Lung microvascular endothelial cell (primary cell): ENCODE measurements around the gene LSM5. TPM values are rescaled to one million over a fixed set of nuclear protein-coding genes. Genes with fewer than 3 reads are reported as not detected.

ENCODE experiments used
- DNase-seq, 2 donors: peaks; one replicate each; pipeline versions ENCODE4 v3.0.0 to v3.0.0-alpha.2; 2010; ENCODE audit warnings: low read depth in 2 of 2
- total RNA-seq: library from RNA; depleted of rRNA; stranded (reverse); fragments of >200 nt; gene quantifications from 2 replicates; pipeline ENCODE4 v1.2.1, GENCODE V29; 2014

LSM5 gene
- 13.9 and 21.4 TPM in 2 replicates for total RNA-seq

- DNase-seq, result peak; percentile 96
Observed at GRCh38 chr7:32490127-32490796, at the start of gene LSM5. Gene LSM5, minus strand, starts transcription at chr7:32490380. Its CDS starts 15 bp downstream, at chr7:32490365.

- DNase-seq, result no peak
Observed at GRCh38 chr7:32539366-32539765, 49.2 kb upstream of the LSM5 start.

DNA sequence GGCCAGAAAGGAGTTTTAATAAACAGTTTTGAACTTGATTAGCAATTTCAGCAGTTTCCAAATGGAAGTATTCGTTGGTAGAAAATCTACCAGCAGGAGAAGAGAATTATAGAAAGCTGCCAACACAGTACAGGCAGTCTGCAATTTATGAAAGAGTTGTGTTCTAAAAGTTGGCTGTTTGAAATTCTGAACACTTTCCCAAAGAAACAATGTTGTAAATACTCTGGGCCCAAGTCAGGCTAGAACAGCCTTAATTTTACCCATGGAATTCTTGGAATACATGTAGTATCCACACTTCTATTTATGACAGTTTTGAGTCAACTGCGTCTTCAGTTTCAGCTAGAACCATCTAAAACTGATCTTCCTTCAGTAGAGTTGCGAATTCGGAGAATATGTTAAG is 47.6 kb upstream of the LSM5 start:
- DNase-seq, result no peak

DNA sequence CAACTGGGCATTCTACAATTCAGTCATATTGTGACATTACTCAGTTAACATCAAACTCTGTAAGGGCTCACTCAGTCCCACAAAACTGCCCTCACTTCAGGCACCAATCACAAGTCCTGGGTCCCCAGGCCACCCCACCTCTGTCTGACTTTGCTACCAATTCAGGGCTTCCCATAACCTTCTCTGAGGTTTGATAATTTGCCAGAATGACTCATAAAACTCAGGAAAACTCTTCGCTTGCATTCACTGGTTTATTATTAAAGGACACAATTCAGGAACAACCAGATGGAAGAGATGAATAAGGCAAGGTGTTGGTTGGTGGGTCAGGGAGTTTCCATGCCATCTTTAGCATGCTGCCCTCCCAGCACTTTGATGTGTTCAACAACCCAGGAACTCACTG is 46.4 kb upstream of the LSM5 start:
- peak; percentile 84 for DNase-seq

DNA sequence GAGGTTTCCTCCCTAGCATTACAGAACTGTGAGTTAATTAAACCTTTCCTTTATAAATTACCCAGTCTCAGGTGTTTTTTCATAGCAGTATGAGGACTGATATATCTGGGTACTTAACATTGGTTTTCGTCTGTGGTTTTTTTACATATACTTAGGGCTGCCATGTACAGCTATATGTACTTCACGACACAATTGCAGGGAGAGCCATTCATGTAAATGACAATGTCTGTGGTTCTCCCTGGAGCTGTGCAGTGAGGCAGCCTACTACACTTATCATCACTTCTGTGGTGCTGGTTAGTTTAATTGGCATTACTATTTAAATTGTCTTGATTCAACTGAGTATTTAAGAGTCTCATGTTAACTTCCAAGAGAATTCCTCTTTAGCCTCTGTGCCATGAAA is 45.8 kb upstream of the LSM5 start:
- no peak for DNase-seq

- DNase-seq, result no peak
Observed at GRCh38 chr7:32535162-32535702, 45.1 kb upstream of the LSM5 start.

DNA sequence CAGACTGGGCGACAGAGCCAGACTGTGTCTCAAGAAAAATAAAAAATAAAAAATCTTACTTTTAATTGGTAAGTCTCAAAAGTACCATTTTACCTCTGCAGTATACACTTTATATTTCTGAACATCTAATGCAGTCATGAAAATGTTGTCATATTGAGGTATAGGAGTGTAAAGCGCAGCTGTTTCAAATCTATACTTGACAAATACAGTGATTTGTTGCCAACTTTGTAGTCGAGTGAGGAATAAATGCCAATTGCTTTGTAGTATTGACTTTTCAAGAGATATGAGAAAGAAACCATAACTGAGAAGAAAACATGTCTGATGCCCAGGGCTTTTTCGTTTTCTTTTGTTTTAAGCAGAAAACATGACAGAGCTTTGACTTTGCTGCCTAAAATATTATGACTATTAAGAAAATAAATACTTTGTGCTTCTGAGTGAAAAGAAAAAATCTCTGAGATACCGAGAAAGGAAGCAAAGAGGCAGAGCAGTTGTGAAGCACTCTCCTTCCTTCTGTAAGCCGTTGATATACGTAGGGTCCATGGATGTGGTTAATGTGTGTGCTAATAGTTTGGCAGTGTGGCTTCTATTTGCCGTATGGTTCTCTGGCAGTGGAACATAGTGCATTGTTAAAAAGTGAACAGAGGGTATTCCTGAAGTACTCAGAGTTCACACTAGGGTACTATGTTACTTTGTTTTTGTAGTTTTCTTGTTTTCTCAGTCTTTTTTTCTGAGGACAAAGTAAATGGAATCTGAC is 43.3 kb upstream of the LSM5 start:
- no peak for DNase-seq

DNA sequence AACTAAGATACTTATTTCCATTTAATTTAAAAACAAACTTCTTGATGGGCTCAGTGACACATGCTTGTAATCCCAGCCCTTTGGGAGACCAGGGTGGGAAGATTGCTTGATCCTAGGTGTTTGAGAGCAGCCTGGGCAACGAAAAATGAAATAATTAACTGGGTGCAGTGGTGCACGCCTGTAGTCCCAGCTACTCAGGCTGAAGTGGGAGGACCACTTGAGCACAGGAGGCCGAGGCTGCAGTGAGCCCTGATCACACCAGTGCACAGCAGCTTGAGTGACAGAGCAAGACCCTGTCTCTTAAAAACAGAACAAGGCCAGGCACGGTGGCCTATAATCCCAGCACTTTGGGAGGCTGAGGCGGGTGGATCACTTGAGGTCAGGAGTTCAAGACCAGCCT is 42.5 kb upstream of the LSM5 start:
- DNase-seq, result no peak

DNA sequence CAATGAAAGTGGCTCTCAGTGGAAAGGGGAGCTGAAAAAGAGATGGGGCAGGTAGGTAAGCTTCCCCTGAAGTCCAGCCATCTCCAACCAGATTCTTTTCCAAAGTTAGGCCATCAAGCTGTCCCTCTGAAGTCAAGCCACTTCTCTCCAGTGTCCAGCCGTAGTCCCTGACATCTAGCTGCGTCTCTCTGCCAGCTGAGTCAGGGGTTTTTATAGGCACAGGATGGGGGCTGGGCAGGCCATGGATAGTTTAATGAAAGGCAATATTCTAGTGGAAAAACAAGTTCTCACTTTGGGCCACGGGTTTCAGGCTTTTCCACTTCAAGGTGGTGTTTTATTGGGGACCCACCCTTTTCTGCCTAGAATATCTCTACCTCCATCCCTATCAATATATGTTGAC is 41.9 kb upstream of the LSM5 start:
- DNase-seq, result no peak

GRCh38 chr7:32531402-32531801 is 41.2 kb upstream of the LSM5 start:
- DNase-seq, result no peak

DNA sequence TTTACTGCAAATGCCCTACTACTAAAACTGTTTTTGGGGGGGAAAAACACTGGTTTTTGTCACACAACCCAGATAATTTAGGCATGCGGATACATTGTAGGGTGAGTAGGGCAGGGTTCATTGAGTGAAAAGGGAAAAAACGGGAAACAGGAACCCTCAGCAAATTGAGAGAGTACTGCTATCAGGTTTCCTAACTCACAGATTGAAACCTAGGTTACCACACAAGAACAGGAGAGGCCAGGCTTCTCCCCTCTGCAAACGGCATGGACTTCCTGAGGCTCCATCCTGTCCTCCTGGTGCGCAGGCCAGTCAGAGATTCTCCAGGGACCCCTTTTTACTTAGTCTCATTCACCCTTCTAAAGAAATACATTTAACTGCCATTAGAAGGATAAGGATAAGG is 35.7 kb upstream of the LSM5 start:
- no peak for DNase-seq

- no peak for DNase-seq
Observed at GRCh38 chr7:32524631-32525030, 34.5 kb upstream of the LSM5 start.

DNA sequence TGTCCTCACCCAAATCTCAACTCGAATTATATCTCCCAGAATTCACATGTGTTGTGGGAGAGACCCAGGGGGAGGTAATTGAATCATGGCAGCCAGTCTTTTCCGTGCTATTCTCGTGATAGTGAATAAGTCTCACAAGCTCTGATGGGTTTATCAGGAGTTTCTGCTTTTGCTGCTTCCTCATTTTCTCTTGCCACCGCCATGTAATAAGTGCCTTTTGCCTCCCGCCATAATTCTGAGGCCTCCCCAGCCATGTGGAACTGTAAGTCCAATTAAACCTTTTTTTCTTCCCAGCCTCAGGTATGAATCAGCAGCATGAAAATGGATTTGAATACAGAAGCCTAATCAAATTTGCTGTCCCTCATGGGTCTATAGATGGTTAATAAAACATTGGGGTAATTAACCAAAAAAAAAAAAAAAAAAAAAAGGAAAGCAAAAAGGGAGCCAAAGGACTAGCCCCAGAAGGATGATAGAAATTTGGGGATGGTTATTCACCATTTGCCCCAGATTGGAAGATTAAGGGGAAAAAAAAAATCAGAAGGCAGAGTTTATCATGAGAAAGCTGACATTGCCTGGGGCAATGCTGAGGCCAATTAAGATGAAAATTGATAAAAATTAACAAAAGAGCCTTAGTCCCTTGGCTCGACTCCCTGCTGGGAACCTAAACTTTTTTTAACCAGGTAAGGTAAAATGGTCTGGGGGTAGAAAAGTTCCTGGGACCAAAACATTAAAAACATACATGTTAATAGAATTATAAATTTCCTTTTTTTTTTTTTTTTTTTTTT is 32.8 kb upstream of the LSM5 start:
- no peak for DNase-seq

- no peak for DNase-seq
Observed at GRCh38 chr7:32519763-32520162, 29.6 kb upstream of the LSM5 start.

GRCh38 chr7:32518534-32519140 is 28.5 kb upstream of the LSM5 start:
- DNase-seq, result peak; percentile 27 to 44

DNA sequence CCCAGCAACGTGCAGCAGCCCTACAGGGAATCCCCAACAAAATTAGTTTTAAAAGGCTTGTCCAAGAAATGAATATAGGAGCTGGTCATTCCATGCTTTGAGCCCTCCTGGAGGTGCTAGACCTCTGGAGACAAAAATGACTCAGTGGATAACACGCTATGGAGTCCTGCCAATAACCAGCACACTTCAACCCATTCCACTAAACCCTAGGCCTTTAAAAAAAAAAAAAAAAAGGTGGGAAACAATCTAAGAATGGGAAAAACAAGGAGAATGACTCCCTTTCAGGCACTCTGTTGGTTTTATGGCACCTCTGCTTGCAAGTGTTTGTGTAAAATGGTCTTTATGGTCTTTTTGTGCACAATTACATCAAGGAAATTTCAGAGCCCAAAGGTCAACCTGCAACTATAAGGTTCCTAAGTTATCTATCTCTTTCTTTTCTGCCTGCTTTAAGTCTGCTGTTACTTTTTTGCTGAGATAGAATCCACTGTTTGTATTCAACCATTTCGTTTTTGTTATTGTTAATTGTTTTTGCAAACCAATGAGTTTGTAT is 26.4 kb upstream of the LSM5 start:
- DNase-seq, result peak in 1 of 2 donors; percentile 18

DNA sequence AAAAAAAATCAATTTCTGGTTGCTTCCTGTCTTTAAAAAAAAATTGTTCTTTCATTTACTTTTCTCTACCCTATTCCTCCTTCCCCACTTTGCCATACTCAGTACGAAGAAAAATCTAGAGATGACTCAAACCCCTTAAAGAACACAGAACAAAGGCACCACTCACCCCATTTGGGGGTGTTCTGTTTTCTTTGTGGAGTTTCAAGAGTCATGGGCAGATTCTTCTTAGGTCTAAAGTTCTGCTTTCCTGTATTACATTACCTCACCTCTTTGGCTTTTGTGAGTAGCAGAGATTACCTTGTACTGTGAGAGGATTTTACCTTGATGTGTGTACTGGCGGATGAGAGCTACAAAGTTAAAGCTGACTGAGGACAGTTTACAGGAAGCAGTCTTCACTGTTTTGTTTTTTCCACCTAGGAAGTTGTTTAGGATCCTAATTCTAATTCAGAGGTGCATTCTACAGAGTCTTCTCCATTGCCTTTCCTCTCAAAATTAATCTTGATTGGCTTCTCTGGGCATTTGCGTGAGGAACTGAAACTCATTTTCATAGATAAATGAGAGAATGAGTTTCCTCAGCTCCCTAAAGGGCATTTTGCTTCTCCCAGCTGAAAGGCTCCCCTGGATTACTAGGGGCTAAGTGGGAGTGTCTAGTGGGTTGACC is 25.8 kb upstream of the LSM5 start:
- peak in 1 of 2 donors; percentile 10 for DNase-seq

- no peak for DNase-seq
Observed at GRCh38 chr7:32513210-32513609, 23.0 kb upstream of the LSM5 start.

DNA sequence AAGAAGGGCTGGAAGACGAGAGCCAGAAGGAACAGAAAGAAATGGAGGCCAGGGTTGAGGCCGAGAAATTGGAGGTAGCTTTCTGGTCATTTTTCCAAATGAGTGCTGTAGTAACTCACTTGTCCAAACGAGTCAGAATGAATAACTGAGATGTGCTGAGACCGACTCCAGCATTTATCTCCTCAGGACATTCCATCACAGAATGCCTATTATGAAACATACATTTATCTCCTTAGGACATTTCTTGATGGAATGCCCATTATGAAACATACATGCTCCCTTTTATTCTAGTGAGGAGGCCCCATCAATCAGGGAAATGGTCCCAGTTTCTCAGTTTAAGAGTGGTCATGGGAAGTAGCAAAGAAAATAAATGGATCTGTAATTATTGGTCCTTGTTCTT is 21.6 kb upstream of the LSM5 start:
- no peak for DNase-seq

DNA sequence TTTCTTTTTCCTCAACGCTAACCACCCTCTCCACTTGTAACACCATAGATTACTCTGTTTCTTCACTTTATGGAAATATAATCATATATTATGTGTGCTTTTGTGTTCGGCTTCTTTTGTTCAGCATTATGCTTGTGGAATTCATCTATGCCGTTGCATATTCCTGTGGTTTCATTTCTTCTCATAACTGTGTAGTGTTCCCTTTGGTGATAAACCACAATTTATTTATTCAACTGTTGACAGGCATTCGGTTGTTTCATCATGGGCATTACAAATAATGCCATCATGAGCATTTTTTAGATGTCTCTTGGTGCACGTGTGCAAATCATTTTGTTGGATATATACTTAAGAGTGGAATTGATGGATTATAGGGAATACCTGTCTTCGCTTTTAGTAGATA is 17.2 kb upstream of the LSM5 start:
- no peak for DNase-seq
